ENCODE results near the gene ZDHHC19. TPM values are rescaled to one million over a fixed set of nuclear protein-coding genes. Genes with fewer than 3 reads are reported as not detected.

Gene ZDHHC19
- total and polyA plus RNA-seq, 2 donors from 2014 or later = 0.57 to 0.92 TPM

DNA sequence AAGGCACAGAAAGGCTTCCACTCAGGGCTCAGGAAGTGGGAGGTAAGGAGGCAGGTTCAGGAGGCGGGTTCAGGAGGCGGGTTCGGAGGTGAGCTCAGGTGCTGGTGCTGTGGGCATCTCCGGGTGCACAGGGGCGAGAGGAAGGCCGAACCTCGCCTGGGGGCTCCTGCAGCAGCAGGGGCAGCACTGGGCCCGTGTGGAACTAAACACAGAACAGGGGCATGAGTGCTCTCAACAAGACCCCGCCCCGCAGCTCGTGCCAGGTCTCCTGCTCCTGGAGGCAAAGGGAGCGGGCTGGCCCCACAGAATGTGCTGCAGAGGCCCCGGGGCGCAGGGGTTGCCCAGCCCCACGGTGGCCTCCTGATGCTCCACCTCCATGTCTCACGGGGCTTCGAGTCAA, 13.7 kb downstream of the ZDHHC19 start:
- Histone ChIP-seq H3K9me3 (ENCODE audit: control insufficient read depth in 2 of 3, insufficient read depth in 1 of 3, low read length in 3 of 3) (no peaks in the 10 kb centered on the region), H3K4me3 (ENCODE audit: low read length in 3 of 3) (no peak overlapping the region), H3K36me3 (ENCODE audit: control insufficient read depth in 2 of 3, insufficient read depth in 3 of 3, low read length in 3 of 3) (no peaks in the 10 kb centered on the region), H3K27ac (ENCODE audit: low read depth in 2 of 2, low read length in 2 of 2) (no peak overlapping the region), H3K4me1 (ENCODE audit: control insufficient read depth in 2 of 3, insufficient read depth in 2 of 3, low read depth in 1 of 3, low read length in 3 of 3) (peaks cover 0 to 6% (median 0%) of the 10 kb centered on the region in 3 donors), H3K9ac (ENCODE audit: low read length in 3 of 3) (no peak overlapping the region), H3K27me3 (ENCODE audit: control insufficient read depth, insufficient read depth, low read length) (no peaks in the 10 kb centered on the region)
- FAIRE-seq (no peak), DNase-seq (peak in 1 of 5 donors; percentile 75)
- intact Hi-C loops (cut with DNase I) = no loop called here
- no peak for TF ChIP-seq CTCF (IDR thresholded peaks at IDR 0.05; ENCODE audit: borderline replicate concordance, extremely low read depth, insufficient read depth)

DNA sequence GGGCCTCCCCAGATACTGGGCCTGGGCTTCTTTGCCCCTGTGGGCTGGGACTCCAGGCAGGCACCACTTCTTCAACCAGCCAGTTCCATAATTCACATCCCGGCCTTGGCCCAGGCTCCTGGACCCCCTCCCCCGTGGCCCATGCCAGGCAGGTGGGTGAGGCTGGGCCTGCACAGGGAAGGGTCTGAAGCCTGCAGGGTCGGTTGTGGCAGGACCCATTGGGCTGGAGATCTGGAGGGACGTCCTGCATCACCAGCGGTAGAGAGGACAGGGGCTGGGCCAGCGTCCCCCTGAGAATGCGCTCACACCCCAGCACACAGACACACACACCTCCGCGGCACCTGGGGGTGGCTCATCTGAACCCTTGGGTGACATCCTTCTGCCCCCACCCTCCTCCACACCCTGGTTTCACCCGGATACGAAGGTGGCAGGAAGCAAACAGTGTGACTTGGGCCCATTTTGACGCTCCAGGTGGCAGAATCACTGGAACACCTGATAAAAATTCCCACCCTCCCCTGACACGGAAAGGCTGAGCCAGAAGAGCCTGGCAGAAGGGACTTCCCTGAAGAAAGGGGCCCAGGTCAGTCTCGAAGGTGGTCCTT, 15.4 kb downstream of the ZDHHC19 start:
- FAIRE-seq (no peak), DNase-seq (peak in 1 of 5 donors; percentile 71)
- Histone ChIP-seq H3K4me1 (ENCODE audit: control insufficient read depth in 2 of 3, insufficient read depth in 2 of 3, low read depth in 1 of 3, low read length in 3 of 3) (peaks cover 0 to 6% (median 0%) of the 10 kb centered on the region in 3 donors), H3K9ac (ENCODE audit: low read length in 3 of 3) (no peak overlapping the region), H3K27me3 (ENCODE audit: control insufficient read depth, insufficient read depth, low read length) (no peaks in the 10 kb centered on the region), H3K27ac (ENCODE audit: low read depth in 2 of 2, low read length in 2 of 2) (no peak overlapping the region), H3K4me3 (ENCODE audit: low read length in 3 of 3) (no peak overlapping the region), H3K36me3 (ENCODE audit: control insufficient read depth in 2 of 3, insufficient read depth in 3 of 3, low read length in 3 of 3) (no peaks in the 10 kb centered on the region), H3K9me3 (ENCODE audit: control insufficient read depth in 2 of 3, insufficient read depth in 1 of 3, low read length in 3 of 3) (no peaks in the 10 kb centered on the region)
- intact Hi-C loops (cut with DNase I) = no loop called here
- TF ChIP-seq CTCF (IDR thresholded peaks at IDR 0.05; ENCODE audit: borderline replicate concordance, extremely low read depth, insufficient read depth) = no peak

- intact Hi-C loops (cut with DNase I) = no loop called here
- no peak for FAIRE-seq
Observed at GRCh38 chr3:196194542-196194915, 16.7 kb downstream of the ZDHHC19 start.

More at GRCh38 chr3:196194542-196194915, 16.7 kb downstream of the ZDHHC19 start:
- Histone ChIP-seq H3K9ac (ENCODE audit: low read length in 3 of 3) (no peak overlapping the region), H3K4me1 (ENCODE audit: control insufficient read depth in 2 of 3, insufficient read depth in 2 of 3, low read depth in 1 of 3, low read length in 3 of 3) (peaks cover 0 to 6% (median 0%) of the 10 kb centered on the region in 3 donors), H3K27ac (ENCODE audit: low read depth in 2 of 2, low read length in 2 of 2) (no peak overlapping the region), H3K27me3 (ENCODE audit: control insufficient read depth, insufficient read depth, low read length) (no peaks in the 10 kb centered on the region), H3K36me3 (ENCODE audit: control insufficient read depth in 2 of 3, insufficient read depth in 3 of 3, low read length in 3 of 3) (no peaks in the 10 kb centered on the region), H3K9me3 (ENCODE audit: control insufficient read depth in 2 of 3, insufficient read depth in 1 of 3, low read length in 3 of 3) (no peaks in the 10 kb centered on the region), H3K4me3 (ENCODE audit: low read length in 3 of 3) (no peak overlapping the region)
- no peak for TF ChIP-seq CTCF (IDR thresholded peaks at IDR 0.05; ENCODE audit: borderline replicate concordance, extremely low read depth, insufficient read depth)
- peak in 1 of 5 donors; percentile 67 for DNase-seq

All from kidney (tissue), 14 donors.